HG02623 (cell line): Measurements from ENCODE around the gene TM9SF1.

Experiments
- ATAC-seq: cut with Tn5 transposase; IDR thresholded peaks from one replicate; pipeline ENCODE4 v1.9.1; 2021; ENCODE audit warnings: moderate library complexity; ENCODE audit not compliant: unreplicated experiment

The TM9SF1 gene

GRCh38 chr14:24197056-24197450, 1.8 kb upstream of the TM9SF1 start:
- ATAC-seq: no peak

GRCh38 chr14:24196071-24197055, 1.1 kb upstream of the TM9SF1 start:
- no peak for ATAC-seq

GRCh38 chr14:24194873-24195185, 412 bp downstream of the TM9SF1 start:
- ATAC-seq: no peak

- no peak for ATAC-seq
These were observed 912 bp downstream of the TM9SF1 start for GRCh38 chr14:24194186-24194872.

- ATAC-seq: no peak
These were observed 2.3 kb downstream of the TM9SF1 start for GRCh38 chr14:24192933-24193332.

GRCh38 chr14:24190416-24190815, 4.8 kb downstream of the TM9SF1 start:
- no peak for ATAC-seq

GRCh38 chr14:24189460-24189859, 5.8 kb downstream of the TM9SF1 start:
- no peak for ATAC-seq

- ATAC-seq: no peak
These were observed 6.2 kb downstream of the TM9SF1 start for GRCh38 chr14:24189059-24189375.

GRCh38 chr14:24188251-24189058, 6.8 kb downstream of the TM9SF1 start, which contains the start of gene IPO4:
IPO4 (minus strand) TSS chr14:24188816; CDS start chr14:24188787, 29 bp downstream.
- peak; percentile 81 for ATAC-seq

- no peak for ATAC-seq
These were observed 7.7 kb downstream of the TM9SF1 start for GRCh38 chr14:24187539-24187915.

GRCh38 chr14:24186831-24187538, 8.3 kb downstream of the TM9SF1 start:
- ATAC-seq: no peak

GRCh38 chr14:24185741-24186140, 9.5 kb downstream of the TM9SF1 start:
- no peak for ATAC-seq

GRCh38 chr14:24185026-24185425, 10.2 kb downstream of the TM9SF1 start:
- ATAC-seq: no peak

- ATAC-seq: no peak
These were observed 10.9 kb downstream of the TM9SF1 start for GRCh38 chr14:24184104-24184970.

- no peak for ATAC-seq
These were observed 12.2 kb downstream of the TM9SF1 start for GRCh38 chr14:24183014-24183481.

GRCh38 chr14:24182110-24182882, 12.9 kb downstream of the TM9SF1 start:
- no peak for ATAC-seq

GRCh38 chr14:24181371-24182077, 13.7 kb downstream of the TM9SF1 start:
- no peak for ATAC-seq
